HG03066 (cell line): Measurements from ENCODE around the gene FIBP.
A peak's percentile ranks its signal among the peaks of the same experiment; 100 is the strongest.
"Not testable (repeated sequence)": the region's sequence is repeated elsewhere in the genome, so short reads cannot be mapped to it uniquely, and the experiment has no call there.

Source experiments
- ATAC-seq: cut with Tn5 transposase; IDR thresholded peaks from one replicate; pipeline ENCODE4 v1.9.1; 2021; ENCODE audit warnings: low read depth; ENCODE audit not compliant: unreplicated experiment

Gene FIBP

DNA sequence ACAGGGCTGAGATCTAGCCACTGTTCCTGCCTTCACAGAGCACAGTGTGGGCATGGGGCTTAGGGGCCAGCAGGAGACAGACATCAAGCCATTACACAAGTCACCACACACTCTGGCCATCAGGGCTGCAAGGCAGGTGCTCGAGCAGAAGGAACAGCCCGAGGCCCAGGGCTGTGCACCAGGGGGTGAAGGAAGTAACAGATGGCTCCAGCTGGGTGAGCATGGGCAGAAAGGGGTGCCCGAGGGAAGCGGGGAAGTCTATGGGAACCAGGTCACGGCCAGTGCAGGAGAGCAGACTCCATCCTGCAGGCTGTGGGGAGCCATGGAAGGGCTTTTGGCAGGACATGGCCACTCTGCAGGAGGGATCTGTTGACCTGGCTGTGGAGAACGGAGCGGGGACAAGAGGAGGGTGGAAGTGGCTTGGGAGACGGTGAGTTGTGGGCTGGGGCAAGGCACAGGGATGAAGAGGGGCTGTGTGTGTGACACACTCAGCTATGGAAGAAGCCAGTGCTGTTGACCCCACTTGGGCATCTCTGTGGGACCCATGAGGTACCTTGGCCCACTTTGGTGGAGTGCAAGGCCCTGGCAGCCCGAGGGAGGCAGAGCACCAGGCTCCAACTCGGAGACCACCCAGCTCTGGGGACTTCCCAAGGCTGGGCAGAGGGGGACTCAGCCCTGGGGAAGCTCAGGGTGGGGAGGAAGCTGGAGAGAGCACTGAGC is 27.0 kb upstream of the FIBP start:
- ATAC-seq, result no peak

GRCh38 chr11:65912845-65913244 is 24.6 kb upstream of the FIBP start:
- no peak for ATAC-seq

DNA sequence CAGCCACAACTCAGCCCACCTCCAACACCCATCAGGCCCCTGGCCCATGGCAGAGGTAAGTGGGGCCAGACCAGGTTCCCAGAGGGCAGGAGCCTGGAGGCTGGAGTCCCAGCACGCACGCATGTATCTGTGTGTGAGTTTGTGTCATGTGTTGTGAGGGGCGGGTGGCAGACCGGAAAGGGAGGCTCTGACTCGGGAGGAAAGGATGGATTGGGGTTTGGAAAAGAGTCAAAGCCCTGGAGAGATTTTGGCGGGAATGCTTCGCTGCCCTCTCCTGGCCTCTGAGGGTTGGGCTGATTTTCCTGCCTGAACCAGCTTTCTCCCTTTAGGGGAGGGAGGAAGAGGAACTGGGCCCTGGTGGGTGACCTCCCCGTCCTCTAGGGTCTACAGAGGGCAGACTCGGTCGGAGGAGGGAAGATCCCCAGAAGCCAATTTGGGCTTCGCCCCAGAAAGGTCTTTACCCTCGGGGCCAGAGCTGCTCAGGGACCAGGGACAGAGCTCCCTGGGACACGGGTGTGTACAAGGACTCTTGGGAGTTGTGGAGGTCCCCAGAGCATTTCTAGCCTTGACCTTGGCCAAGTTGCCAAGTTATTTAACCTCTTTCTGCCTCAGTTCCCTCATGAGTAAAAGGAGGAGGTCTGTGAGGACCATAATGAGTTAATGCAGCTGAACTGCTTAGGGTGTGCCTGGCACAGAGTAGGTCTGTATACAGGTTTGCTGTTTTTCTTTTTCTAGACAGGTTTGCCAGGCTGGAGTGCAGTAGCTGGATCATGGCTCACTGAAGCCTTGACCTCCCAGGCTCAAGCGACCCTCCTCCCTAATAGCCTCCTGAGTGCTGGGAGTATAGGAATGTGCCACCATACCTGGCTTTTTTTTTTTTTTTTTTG is 23.7 kb upstream of the FIBP start:
- ATAC-seq, result no peak

DNA sequence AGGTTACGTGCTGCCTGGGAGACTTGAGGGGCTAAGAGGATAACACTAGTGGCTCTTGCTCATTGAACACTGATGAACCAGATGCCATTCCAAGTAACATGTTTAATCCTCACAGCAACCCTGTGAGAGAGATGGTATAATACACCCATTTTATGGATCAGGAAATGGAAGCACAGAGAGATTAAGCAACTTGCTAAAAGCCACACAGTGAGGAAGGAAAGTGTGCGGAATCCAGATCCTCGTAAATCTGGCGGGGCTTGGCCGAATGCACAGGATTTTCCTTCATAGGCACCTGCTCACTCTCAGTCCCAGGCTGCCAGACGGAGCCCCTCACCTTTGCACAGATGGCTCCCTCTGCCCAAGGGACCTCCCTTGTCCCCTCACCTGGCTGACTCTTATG is 19.6 kb upstream of the FIBP start:
- no peak for ATAC-seq

DNA sequence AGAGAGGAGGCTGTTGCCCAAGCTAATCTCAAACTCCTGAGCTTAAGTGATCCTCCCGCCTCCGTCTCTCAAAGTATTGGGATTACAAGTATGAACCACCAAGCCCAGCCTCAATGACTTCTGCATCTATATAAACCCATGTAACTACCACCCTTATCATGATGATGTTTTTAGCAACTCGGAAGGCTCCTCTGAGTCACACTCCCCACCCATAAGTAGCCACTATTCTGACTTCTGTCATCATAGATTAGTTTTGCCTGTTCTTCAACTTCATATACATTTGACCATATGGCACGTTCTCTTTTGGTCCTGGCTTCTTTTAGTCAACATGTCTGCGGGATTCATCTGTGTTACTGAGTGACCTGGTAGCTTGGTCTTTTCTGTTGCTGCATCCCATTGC is 18.3 kb upstream of the FIBP start:
- ATAC-seq, result no peak

- ATAC-seq, result no peak
These were observed 15.4 kb upstream of the FIBP start for GRCh38 chr11:65903715-65904114.

DNA sequence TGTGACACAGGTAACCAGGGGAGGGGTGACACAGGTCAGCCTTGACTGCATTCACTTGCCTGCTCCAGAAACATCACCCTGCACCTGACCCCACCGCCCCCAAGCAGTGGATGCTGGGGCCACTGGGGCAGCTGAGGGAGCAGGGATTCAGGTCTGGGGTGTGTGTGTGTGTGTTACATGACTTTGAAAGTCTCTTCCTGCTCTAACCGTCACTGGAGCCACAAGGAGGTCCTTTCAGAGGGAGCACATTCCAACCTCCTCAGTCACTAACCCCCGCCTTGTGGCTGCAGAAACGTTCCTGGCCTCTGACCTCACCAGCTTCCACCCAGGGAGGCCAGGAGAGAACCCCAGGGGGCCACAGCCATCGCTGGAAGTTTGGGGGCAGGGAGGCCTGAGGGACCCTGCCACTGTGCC is 14.8 kb upstream of the FIBP start:
- no peak for ATAC-seq

DNA sequence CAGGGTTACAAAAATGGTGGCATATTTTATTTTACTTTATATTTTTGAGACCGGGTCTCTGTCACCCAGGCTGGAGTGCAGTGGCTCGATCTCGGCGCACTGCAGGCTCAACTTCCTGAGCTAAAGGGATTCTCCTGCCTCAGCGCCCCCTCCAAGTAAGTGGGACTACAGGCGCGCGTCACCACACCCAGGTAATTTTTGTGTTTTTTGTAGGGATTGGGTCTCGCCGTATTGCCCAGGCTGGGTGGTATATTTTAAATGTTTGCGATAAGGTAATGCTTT is 12.6 kb upstream of the FIBP start:
- ATAC-seq, result no peak

DNA sequence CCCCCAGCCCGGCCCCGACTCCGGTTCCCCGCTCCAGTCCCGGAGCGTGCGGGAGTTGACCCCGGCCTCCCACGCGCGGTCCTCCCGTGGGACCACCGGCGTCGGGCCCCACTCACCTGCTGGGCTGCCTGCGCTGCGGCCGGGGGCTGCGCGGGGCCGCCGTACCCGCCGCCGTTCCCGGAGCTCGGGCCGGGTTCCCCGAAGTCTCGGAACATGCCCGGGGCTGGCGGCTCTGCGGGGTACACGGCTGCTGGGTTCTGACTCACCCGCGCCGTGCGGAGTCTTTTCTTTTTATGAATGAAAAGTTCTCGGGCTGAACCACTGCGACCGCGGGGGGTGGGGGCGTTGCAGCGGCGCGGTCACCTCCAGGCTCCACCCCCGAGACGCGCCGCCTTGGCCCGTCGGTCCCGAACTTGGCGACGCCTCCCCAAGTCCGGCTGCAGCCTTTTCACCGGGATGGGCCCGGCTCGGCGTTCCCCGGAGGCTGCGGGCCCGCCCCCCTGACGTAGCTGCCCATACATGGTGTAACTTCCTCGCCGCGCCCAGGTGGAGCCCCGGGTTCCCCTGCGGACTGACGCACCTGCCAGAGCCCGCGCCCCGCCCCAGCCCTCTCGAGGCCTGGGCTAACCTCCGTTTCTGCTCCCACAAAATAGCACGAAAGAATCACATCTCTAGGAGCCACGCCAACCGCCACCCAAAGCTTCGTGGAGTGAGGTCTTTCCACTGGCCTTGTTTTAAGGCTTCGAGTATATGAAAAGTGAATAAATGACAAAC is 12.0 kb upstream of the FIBP start, which contains the start of gene FOSL1:
TSS of gene FOSL1 (minus strand) at position 264 of the 774 bp plus-strand sequence. CDS start at position 215, 49 bp downstream.
- peak; percentile 77 for ATAC-seq

- no peak for ATAC-seq
These were observed 11.3 kb upstream of the FIBP start for GRCh38 chr11:65899356-65900124.

DNA sequence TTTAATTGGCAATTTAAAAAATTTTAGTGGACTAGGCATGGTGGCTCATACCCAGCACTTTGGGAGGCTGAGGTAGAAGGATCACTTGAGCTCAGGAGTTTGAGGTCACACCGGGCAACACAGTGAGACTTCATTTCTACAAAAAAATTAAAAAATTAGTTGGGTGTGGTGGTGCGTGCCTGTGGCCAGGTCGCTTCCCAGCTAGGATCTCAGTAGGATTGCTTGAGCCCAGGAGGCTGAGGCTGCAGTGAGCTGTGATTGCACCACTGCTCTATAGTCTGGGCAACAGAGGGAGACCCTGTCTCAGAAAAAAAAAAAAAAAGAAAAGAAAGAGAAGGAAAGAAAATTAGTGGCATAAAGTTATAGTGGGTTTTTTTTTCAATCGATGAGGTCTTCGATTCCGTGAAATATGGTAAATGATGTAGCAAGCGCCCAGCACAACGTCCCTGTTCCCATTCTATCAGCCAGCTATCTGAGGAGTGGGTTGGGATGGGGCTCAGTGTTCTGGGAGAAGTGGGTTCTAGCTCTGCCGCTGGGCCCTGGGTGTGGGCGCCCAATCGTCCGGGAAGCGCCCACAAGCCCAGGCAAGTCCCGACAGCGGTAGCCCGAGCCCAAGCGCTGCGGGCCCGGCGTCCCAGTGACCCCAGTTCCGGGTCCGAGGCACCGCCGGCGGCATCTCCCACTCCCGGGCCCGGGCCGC is 10.5 kb upstream of the FIBP start:
- ATAC-seq, result no peak

GRCh38 chr11:65897020-65897471 is 8.8 kb upstream of the FIBP start:
- no peak for ATAC-seq

GRCh38 chr11:65896034-65896999 is 8.0 kb upstream of the FIBP start:
- no peak for ATAC-seq

DNA sequence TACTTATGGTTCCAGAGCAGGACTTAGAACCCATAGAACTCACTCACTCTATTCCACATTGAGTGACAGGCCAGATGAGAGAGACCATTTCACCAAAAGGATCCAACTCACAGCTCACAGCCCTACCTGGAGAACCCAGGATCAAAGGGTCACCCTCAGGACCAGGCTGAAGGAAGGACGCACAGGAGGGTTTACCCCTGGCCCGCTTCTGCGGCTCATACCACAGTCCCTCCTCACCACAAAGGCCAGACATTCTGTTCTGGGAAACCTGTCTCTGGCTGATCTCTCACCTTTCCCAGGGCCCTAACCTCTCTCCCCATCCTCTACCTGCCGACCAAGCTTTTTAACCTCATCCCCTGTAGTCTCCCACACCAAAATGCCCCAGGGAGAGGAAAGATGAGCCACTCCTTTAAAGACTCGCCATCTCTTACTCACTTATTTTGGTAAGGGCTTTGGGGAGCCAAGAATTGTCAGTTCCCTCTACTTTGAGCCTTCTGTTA is 7.3 kb upstream of the FIBP start:
- ATAC-seq, result no peak

DNA sequence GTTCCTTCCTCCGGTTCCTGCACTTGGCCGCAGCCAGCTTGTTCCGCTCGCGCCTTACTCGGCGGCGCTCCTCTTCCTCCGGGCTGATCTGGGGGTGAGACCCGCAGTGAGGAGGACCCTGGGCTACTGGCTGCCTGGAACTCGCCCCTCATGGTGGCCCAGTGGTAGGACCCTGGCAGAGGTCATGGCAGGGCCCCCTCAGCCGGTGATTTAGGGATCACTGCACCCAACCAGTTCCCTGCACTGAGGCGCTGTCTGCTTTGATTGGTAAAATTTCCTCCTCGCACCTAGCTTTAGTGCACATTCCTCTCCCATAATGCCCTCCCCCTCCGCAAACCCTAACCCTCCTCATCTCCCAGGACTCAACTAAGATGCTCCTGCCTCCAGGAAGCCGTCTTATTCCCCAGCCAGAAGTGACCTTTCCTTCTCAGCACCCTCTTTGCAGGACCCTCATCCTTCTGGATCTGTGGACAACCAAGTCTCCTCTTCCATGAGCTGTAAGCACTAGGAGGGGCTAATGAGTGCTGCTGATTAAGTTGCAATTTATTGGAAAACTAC is 5.8 kb upstream of the FIBP start:
- ATAC-seq, result no peak

- ATAC-seq, result no peak
These were observed 4.5 kb upstream of the FIBP start for GRCh38 chr11:65892661-65893317.

- ATAC-seq, result not testable (repeated sequence)
These were observed 3.9 kb upstream of the FIBP start for GRCh38 chr11:65892137-65892540.
